ENCODE results near the gene B4GALNT3. TPM values are rescaled to one million over a fixed set of nuclear protein-coding genes. Genes with fewer than 3 reads are reported as not detected.

Gene B4GALNT3
- total and polyA plus RNA-seq, 8 donors, result 2.7 to 34.0 (median 5.7) TPM

- H3K27ac ChIP-seq, result no peak overlapping the region
- no peak for TF ChIP-seq CTCF (IDR thresholded peaks at IDR 0.05)
- H3K9me3 ChIP-seq, result no peaks in the 10 kb centered on the region
- no peak overlapping the region for H3K4me3 ChIP-seq
- ATAC-seq (no peak), DNase-seq (no peak)
- H3K4me1 ChIP-seq, result peaks cover 5 to 36% of the 10 kb centered on the region in 2 donors
- H3K27me3 ChIP-seq, result peaks cover 0 to 14% of the 10 kb centered on the region in 2 donors
- intact Hi-C loops (cut with DNase I), result loop anchor here in 1 of 2 donors (10.0 kb wide), 1 partner anchor 87 kb away; the partner anchor contains the start of gene B4GALNT3
- no peaks in the 10 kb centered on the region for H3K36me3 ChIP-seq
These were observed 82.1 kb downstream of the B4GALNT3 start for GRCh38 chr12:541676-542324.

GRCh38 chr12:542395-543113, 82.8 kb downstream of the B4GALNT3 start:
- no peak for ATAC-seq
- H3K9me3 ChIP-seq, result no peaks in the 10 kb centered on the region
- DNase-seq, result no peak
- no peak for TF ChIP-seq CTCF (IDR thresholded peaks at IDR 0.05)
- H3K4me3 ChIP-seq, result no peak overlapping the region
- intact Hi-C loops (cut with DNase I), result loop anchor here in 1 of 2 donors (10.0 kb wide), 1 partner anchor 88 kb away; the partner anchor contains the start of gene B4GALNT3
- no peak overlapping the region for H3K27ac ChIP-seq
- H3K4me1 ChIP-seq, result peaks cover 5 to 42% of the 10 kb centered on the region in 2 donors
- H3K36me3 ChIP-seq, result no peaks in the 10 kb centered on the region
- peaks cover 0 to 19% of the 10 kb centered on the region in 2 donors for H3K27me3 ChIP-seq

- DNase-seq, result no peak
- no peak for TF ChIP-seq CTCF (IDR thresholded peaks at IDR 0.05)
- Histone ChIP-seq H3K27ac (no peak overlapping the region), H3K9me3 (no peaks in the 10 kb centered on the region), H3K4me3 (no peak overlapping the region), H3K4me1 (peaks cover 5 to 39% of the 10 kb centered on the region in 2 donors), H3K36me3 (no peaks in the 10 kb centered on the region), H3K27me3 (peaks cover 0 to 23% of the 10 kb centered on the region in 2 donors)
- intact Hi-C loops (cut with DNase I), result loop anchor here in 1 of 2 donors (10.0 kb wide), 1 partner anchor 88 kb away; the partner anchor contains the start of gene B4GALNT3
- ATAC-seq, result no peak
These were observed 83.3 kb downstream of the B4GALNT3 start for GRCh38 chr12:543114-543451.

DNA sequence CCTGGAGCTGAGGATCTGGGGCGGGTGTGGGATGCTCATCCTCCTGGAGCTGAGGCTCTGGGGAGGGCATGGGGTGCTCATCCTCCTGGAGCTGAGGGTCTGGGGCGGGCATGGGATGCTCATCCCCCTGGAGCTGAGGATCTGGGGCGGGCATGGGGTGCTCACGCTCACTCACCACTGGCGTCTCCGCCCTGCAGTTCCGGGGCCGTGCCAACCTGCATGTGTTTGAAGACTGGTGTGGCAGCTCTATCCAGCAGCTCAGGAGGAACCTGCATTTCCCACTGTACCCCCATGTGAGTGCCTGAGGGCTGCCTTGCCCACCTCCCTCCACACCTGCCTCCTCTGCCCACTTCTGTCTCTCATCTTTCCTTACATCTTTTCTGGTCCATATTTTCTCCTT, 84.4 kb downstream of the B4GALNT3 start:
- intact Hi-C loops (cut with DNase I), result loop anchor here in 1 of 2 donors (10.0 kb wide), 1 partner anchor 89 kb away; the partner anchor contains the start of gene B4GALNT3
- ATAC-seq (no peak), DNase-seq (no peak)
- Histone ChIP-seq H3K4me1 (peaks cover under 1 to 28% of the 10 kb centered on the region in 2 donors), H3K9me3 (no peaks in the 10 kb centered on the region), H3K36me3 (no peaks in the 10 kb centered on the region), H3K27me3 (peaks cover 0 to 25% of the 10 kb centered on the region in 2 donors), H3K4me3 (no peak overlapping the region), H3K27ac (peak overlapping the region in 1 of 2 donors; percentile 30)
- TF ChIP-seq CTCF (IDR thresholded peaks at IDR 0.05), result no peak
